Measurements from ENCODE around the gene MTRR. TPM values are rescaled to one million over a fixed set of nuclear protein-coding genes. Genes with fewer than 3 reads are reported as not detected.
A peak's percentile ranks its signal among the peaks of the same experiment; 100 is the strongest.

The MTRR gene
- total and polyA plus RNA-seq, 2 of the 8 experiments (the other 6 are each of a cell fraction or from before 2014, with no cell fraction given): 36.4 to 53.8 TPM

GRCh38 chr5:7824995-7825394 lies 44.0 kb upstream of the MTRR start:
- CTCF ChIA-PET (ENCODE audit: partially characterized antibody): interaction anchor here (1.7 to 2.1 kb wide), 2 partner anchors 9 to 32 kb away, joined by 8 to 9 read pairs; no protein-coding TSS in a partner anchor
- Histone ChIP-seq H3K36me3 (ENCODE audit: control insufficient read depth in 2 of 4, insufficient read depth in 4 of 4, low read length in 3 of 4) (peaks cover 0 to 23% (median 11%) of the 10 kb centered on the region in 4 experiments; a peak in 5 of 8 replicates), H2BK12ac (ENCODE audit: low read depth, low read length) (0 out of 2 replicates have a peak overlapping the region, but pooled peaks have one; percentile 4), H3K4me3 (ENCODE audit: extremely low read depth in 1 of 4, insufficient read depth in 2 of 4, low read depth in 3 of 4, low read length in 4 of 4) (no peak overlapping the region), H3K27ac (ENCODE audit: low read depth, low read length) (no peak overlapping the region), H4K20me1 (replicated peaks in 1 of 2; ENCODE audit: control insufficient read depth in 1 of 2, insufficient read depth in 2 of 2, low read length in 2 of 2) (no peaks in the 10 kb centered on the region), H3K14ac (ENCODE audit: insufficient read length) (no peak overlapping the region), H3K23me2 (ENCODE audit: low read depth, low read length) (no peaks in the 10 kb centered on the region), H3K4me1 (replicated peaks in 1 of 4; ENCODE audit: control insufficient read depth in 3 of 4, insufficient read depth in 4 of 4, low read length in 3 of 4) (no peaks in the 10 kb centered on the region), H2AK5ac (ENCODE audit: low read depth, low read length) (no peak overlapping the region), H4K91ac (replicated peaks; ENCODE audit: insufficient read length, low read length) (no peak overlapping the region), H3K79me1 (ENCODE audit: low read depth, low read length) (no peaks in the 10 kb centered on the region), H2BK120ac (replicated peaks; ENCODE audit: low read depth, low read length) (no peak overlapping the region), H3K27me3 (replicated peaks in 1 of 4; ENCODE audit: control insufficient read depth in 3 of 4, extremely low read depth in 1 of 4, insufficient read depth in 3 of 4, low read length in 3 of 4) (peaks cover 0 to 2% (median 0%) of the 10 kb centered on the region in 4 experiments; a peak in 1 of 7 replicates), H3K4me2 (ENCODE audit: insufficient read depth in 1 of 2, low read depth in 2 of 2, low read length in 2 of 2) (no peak overlapping the region), H3K9me3 (ENCODE audit: insufficient read depth in 2 of 2, low read depth in 1 of 2, low read length in 1 of 2) (no peaks in the 10 kb centered on the region), H4K8ac (ENCODE audit: extremely low read depth, insufficient read depth, low read length) (no peak overlapping the region), H3K79me2 (ENCODE audit: control insufficient read depth in 1 of 2, insufficient read depth in 2 of 2, low read length in 2 of 2) (no peaks in the 10 kb centered on the region), H3K4ac (replicated peaks; ENCODE audit: insufficient read length, low read depth, low read length) (no peak overlapping the region), H3K23ac (ENCODE audit: insufficient read length) (no peak overlapping the region), H4K5ac (ENCODE audit: insufficient read length, low read depth, low read length) (no peak overlapping the region), H3K9ac (replicated peaks in 1 of 4; ENCODE audit: extremely low read depth in 1 of 4, low read depth in 3 of 4, low read length in 3 of 4) (peak overlapping the region in 1 of 4 experiments; percentile 26; a peak in 1 of 7 replicates), H3K18ac (ENCODE audit: extremely low read depth, low read length) (no peak overlapping the region), H3K56ac (replicated peaks; ENCODE audit: insufficient read length, low read depth, low read length) (no peak overlapping the region), H2BK20ac (ENCODE audit: low read length) (no peak overlapping the region), H2BK5ac (ENCODE audit: low read depth, low read length) (peak overlapping the region; percentile 28; the same call in 1 of the 2 replicates), H2BK15ac (ENCODE audit: low read length) (no peak overlapping the region), H2AFZ (ENCODE audit: low read length) (no peak overlapping the region)
- no peak for DNase-seq (ENCODE audit: low read depth in 1 of 2, low spot score in 2 of 2)
- no peak for FAIRE-seq
- 88% methylated on average over 18 of the region's 18 CpGs; no CpG with 5 or more reads in 1 of the 2 experiments for WGBS, 2 experiments (ENCODE audit: extremely low coverage in 1 of 2, insufficient coverage in 1 of 2, insufficient read length in 1 of 2, insufficient replicate concordance in 2 of 2, low coverage in 1 of 2, low lambda C conversion rate in 2 of 2, missing lambda C conversion rate in 1 of 2)
- POLR2A ChIA-PET (ENCODE audit: partially characterized antibody): no interaction called here
- no peak for TF ChIP-seq KDM1A (IDR thresholded peaks at IDR 0.05; ENCODE audit: borderline replicate concordance, low read length)
- no peak for TF ChIP-seq CTCF (IDR thresholded peaks at IDR 0.05; ENCODE audit: control extremely low read depth in 1 of 3, insufficient read depth in 1 of 3, low read depth in 1 of 3, low read length in 3 of 3)
- TF ChIP-seq TCF12 (IDR thresholded peaks at IDR 0.05; ENCODE audit: low read depth, low read length): no peak
- TF ChIP-seq POLR2AphosphoS5 (IDR thresholded peaks at IDR 0.05; ENCODE audit: low read depth, low read length): peak; percentile 87
- no peak for TF ChIP-seq SIRT6 (IDR thresholded peaks at IDR 0.05; ENCODE audit: low read length)
- no peak for TF ChIP-seq FOSL1 (IDR thresholded peaks at IDR 0.05; ENCODE audit: insufficient read depth, low read depth, low read length)

Measured in H1 (cell line).